Choroid plexus epithelial cell (primary cell): ENCODE data around the gene UPB1.
A peak's percentile ranks its signal among the peaks of the same experiment; 100 is the strongest.
"Not testable (repeated sequence)": the region's sequence is repeated elsewhere in the genome, so short reads cannot be mapped to it uniquely, and the experiment has no call there.

Experiments used
- DNase-seq: peaks from one replicate; pipeline ENCODE4 v3.0.0-alpha.2; 2010; ENCODE audit warnings: low read depth
- H3K4me3 ChIP-seq: 2 replicates; pipeline ENCODE4 v1.5.1; 2011; ENCODE audit warnings: low read depth, mild to moderate bottlenecking, control low read depth, low read length, moderate library complexity
- TF ChIP-seq, protein P1 (sequence below): conservative IDR thresholded peaks from 2 replicates; pipeline ENCODE4 v1.5.1; 2011; ENCODE audit warnings: low read depth, mild to moderate bottlenecking, control low read depth, inconsistent platforms, low read length, moderate library complexity

Gene UPB1

DNA sequence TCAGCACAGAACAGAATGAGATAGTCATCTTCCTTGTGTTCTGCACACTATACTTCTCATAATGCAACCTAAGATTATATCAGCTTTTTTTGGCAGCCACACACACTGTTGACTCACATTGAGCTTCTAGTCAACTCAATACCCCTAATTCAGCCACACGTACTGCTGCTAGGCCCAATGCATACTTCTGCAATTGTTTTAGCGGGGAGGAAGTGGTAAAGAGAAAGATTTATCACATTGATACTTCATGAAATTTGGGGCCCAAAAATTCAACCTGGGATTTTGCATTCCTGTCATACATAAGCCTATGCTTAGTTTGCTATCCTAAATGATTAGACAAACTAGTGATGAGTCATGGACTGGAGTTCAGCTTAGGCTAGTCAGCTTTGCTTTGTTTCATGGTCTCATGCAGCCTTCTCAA lies 8.6 kb upstream of the UPB1 start:
- TF ChIP-seq, protein P1, sequence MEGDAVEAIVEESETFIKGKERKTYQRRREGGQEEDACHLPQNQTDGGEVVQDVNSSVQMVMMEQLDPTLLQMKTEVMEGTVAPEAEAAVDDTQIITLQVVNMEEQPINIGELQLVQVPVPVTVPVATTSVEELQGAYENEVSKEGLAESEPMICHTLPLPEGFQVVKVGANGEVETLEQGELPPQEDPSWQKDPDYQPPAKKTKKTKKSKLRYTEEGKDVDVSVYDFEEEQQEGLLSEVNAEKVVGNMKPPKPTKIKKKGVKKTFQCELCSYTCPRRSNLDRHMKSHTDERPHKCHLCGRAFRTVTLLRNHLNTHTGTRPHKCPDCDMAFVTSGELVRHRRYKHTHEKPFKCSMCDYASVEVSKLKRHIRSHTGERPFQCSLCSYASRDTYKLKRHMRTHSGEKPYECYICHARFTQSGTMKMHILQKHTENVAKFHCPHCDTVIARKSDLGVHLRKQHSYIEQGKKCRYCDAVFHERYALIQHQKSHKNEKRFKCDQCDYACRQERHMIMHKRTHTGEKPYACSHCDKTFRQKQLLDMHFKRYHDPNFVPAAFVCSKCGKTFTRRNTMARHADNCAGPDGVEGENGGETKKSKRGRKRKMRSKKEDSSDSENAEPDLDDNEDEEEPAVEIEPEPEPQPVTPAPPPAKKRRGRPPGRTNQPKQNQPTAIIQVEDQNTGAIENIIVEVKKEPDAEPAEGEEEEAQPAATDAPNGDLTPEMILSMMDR, result no peak
- no peak overlapping the region for H3K4me3 ChIP-seq
- DNase-seq, result peak; percentile 68

DNA sequence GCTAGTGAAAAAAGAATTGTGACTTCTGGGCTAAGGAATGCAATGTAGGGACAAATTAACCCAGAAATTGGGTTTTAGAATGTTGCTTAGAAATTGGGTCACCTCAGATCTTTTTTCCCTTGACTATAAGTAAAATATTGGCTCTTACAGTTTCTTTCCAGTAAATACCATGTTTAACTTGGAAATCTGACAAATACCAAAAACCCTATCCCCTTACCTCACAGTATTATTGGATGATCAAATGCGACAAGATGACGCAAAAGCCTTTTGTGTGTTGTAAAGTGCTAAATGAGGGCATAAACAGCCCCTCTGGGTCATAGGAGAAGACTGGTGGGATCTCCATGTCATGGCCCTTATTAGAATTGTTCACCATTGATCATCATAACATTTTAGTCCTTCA lies 6.1 kb upstream of the UPB1 start:
- H3K4me3 ChIP-seq, result no peak overlapping the region
- no peak for DNase-seq
- TF ChIP-seq, protein P1, result no peak

DNA sequence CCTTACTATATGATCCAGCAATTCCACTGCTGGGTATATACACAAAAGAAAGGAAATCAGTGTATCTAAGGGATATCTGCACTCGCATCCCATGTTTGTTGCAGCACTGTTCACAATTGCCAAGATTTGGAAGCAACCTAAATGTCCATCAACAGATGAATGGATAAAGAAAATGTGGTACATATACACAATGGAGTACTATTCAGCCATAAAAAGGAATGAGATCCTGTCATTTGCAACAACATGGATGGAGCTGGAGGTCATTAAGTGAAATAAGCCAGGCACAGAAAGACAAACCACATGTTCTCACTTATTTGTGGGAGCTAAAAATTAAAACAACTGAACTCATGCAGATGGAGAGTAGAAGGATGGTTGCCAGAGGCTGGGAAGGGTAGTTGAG lies 5.7 kb upstream of the UPB1 start:
- not testable (repeated sequence) for H3K4me3 ChIP-seq, DNase-seq

DNA sequence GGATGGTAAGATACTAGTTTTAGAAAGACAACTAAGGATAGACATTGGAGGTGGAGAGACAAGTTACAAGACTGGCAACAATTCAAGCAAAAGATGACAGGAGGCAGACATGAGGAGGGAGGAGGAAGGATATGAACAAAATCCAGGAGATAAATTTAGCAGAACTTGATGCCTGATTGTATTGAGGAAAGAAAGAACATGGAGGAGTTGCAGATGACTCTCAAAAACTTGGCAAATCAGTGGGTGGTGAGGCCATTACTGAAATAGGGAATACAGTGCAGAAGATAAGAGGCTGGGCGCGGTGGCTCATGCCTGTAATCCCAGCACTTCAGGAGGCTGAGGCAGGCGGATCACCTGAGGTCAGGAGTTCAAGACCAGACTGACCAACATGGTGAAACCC lies 2.7 kb upstream of the UPB1 start:
- DNase-seq, result no peak
- TF ChIP-seq, protein P1, result no peak
- H3K4me3 ChIP-seq, result no peak overlapping the region

DNA sequence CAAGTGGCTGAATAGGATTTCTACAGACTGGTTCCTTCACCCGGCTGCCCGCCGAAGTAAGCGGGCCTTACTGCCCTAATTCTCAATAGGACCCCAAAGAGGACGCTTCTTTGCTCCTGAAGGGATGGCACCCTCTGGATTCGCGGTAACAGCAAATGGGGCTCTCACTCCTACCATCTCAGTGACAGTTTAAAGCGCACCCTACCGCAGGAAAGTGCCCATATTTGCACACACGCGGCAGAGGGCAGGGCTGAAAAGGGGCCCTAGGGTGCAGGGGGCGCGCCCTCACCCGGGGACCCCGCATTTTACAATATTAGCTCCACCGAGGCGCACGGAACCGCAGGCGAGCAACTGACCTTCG lies 985 bp upstream of the UPB1 start:
- peak overlapping the region; percentile 39 for H3K4me3 ChIP-seq
- DNase-seq, result no peak
- TF ChIP-seq, protein P1, result no peak

DNA sequence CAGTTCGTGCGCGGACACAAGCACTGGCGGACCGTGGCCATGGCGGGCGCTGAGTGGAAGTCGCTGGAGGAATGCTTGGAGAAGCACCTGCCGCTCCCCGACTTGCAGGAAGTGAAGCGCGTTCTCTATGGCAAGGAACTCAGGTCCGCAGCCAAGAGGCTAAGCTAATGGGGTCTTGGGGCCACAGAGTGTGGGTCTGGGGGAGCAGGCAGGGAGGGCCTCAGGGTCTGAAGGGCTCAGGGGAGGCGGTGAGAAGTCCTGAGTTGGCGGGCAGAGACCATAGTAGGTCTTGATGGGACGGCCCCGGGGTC lies 188 bp downstream of the UPB1 start:
- DNase-seq, result no peak
- TF ChIP-seq, protein P1, result no peak
- no peak overlapping the region for H3K4me3 ChIP-seq

DNA sequence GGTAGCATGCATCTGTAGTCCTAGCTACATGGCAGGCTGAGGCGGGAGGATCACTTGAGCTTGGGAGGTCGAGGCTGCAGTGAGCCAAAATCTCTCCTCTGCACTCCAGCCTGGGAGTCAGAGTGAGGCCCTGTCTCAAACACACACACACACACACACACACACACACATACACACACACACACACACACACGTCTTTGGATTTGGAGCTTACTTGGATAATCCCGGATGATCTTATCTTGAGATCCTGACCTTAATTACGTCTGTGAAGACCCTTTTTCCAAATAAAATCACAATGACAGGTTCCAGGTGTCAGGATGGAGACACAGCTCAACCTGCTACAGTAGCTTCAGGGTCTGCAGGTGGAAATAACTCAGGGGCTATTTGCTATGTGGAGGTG lies 1.1 kb downstream of the UPB1 start:
- no peak for DNase-seq
- H3K4me3 ChIP-seq, result no peak overlapping the region
- TF ChIP-seq, protein P1, result no peak

DNA sequence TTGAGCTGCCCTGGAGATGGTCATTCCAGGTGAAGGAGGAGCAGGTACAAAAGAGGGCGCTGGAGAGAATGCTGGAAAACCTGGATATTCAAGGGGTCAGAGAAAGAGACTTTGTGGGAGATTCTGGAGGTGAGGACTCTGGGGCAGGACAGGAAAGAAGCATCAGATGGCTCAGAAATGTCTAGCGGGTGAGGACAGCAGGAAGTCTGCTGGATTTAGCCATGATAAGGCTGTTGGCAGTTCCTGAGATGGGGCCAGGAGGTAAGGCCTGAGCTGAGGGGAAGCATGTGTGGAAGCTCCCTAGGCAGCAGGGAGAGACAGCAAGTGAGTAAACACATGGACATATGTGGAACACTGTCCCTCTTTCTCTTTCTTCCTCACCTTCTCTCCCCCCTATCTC lies 1.5 kb downstream of the UPB1 start:
- no peak overlapping the region for H3K4me3 ChIP-seq
- no peak for DNase-seq
- TF ChIP-seq, protein P1, result no peak
